Karpas-422 (cell line): ENCODE data around the gene OLFM2. TPM values are rescaled to one million over a fixed set of nuclear protein-coding genes. Genes with fewer than 3 reads are reported as not detected.
A peak's percentile ranks its signal among the peaks of the same experiment; 100 is the strongest.

Experiments
- DNase-seq: peaks from one replicate; pipeline ENCODE4 v3.0.0-alpha.2; 2015
- H2AFZ ChIP-seq: fragments of 200-600 bp; sonication (generic); 2 replicates; pipeline ENCODE4 v1.6.1; 2014; ENCODE audit warnings: antibody characterized with exemption, low read length, mixed read lengths
- H3K27ac ChIP-seq: fragments of 200-600 bp; sonication (generic); 2 replicates; pipeline ENCODE4 v1.5.1; 2014; ENCODE audit warnings: mild to moderate bottlenecking, low read length, moderate library complexity
- H3K27me3 ChIP-seq: fragments of 200-600 bp; sonication (generic); 2 replicates; pipeline ENCODE4 v1.6.1; 2014; ENCODE audit warnings: low read length, mixed read lengths
- H3K36me3 ChIP-seq: fragments of 200-600 bp; sonication (generic); 2 replicates; pipeline ENCODE4 v1.6.1; 2014; ENCODE audit warnings: low read length, mixed read lengths; ENCODE audit not compliant: insufficient read depth
- H3K4me1 ChIP-seq: fragments of 200-600 bp; sonication (generic); 2 replicates; pipeline ENCODE4 v1.6.1; 2014; ENCODE audit warnings: mild to moderate bottlenecking, low read length, mixed read lengths
- H3K4me2 ChIP-seq: fragments of 200-600 bp; sonication (generic); 2 replicates; pipeline ENCODE4 v1.6.1; 2014; ENCODE audit warnings: low read length, low read depth, mild to moderate bottlenecking; ENCODE audit not compliant: poor library complexity, severe bottlenecking
- H3K4me3 ChIP-seq: fragments of 200-600 bp; sonication (generic); 2 replicates; pipeline ENCODE4 v1.5.1; 2014; ENCODE audit warnings: mild to moderate bottlenecking, antibody characterized with exemption, low read length, mixed read lengths
- H3K79me2 ChIP-seq: fragments of 200-600 bp; sonication (generic); 2 replicates; pipeline ENCODE4 v1.6.1; 2014; ENCODE audit warnings: mild to moderate bottlenecking, low read length, mixed read lengths
- H3K9ac ChIP-seq: fragments of 200-600 bp; sonication (generic); 2 replicates; pipeline ENCODE4 v1.6.0; 2014; ENCODE audit warnings: low read length
- H3K9me2 ChIP-seq: fragments of 200-600 bp; sonication (generic), shearing (Covaris generic); replicated peaks from 2 replicates; pipeline ENCODE4 v1.6.0; 2014; ENCODE audit warnings: mild to moderate bottlenecking, low read length, moderate library complexity; ENCODE audit not compliant: insufficient read depth
- H3K9me3 ChIP-seq: fragments of 300-700, 200-600 bp; sonication (generic); 2 replicates; pipeline ENCODE4 v1.6.1; 2014; ENCODE audit warnings: low read length, mixed read lengths
- H4K20me1 ChIP-seq: fragments of 200-600 bp; sonication (generic); 2 replicates; pipeline ENCODE4 v1.6.1; 2014; ENCODE audit warnings: mild to moderate bottlenecking, antibody characterized with exemption, low read length, low read depth; ENCODE audit not compliant: insufficient read depth
- total RNA-seq: library from RNA; depleted of rRNA; stranded (reverse); fragments of >200 nt; shearing (Covaris generic); gene quantifications from 2 replicates; pipeline ENCODE4 v1.2.3, GENCODE V29; 2014; ENCODE audit warnings: low replicate concordance

Gene OLFM2
- total RNA-seq, 1 experiment from 2014 or later: not detected

- DNase-seq: peak; percentile 44
- Histone ChIP-seq H3K27ac (no peak overlapping the region), H3K9ac (no peak overlapping the region), H3K4me3 (no peak overlapping the region), H3K79me2 (no peaks in the 10 kb centered on the region), H3K4me2 (no peak overlapping the region), H3K36me3 (no peaks in the 10 kb centered on the region), H3K4me1 (no peaks in the 10 kb centered on the region), H2AFZ (no peak overlapping the region), H3K9me3 (no peaks in the 10 kb centered on the region), H3K27me3 (no peaks in the 10 kb centered on the region), H3K9me2 (no peaks in the 10 kb centered on the region), H4K20me1 (no peaks in the 10 kb centered on the region)
Observed at GRCh38 chr19:9967326-9967725, 31.0 kb upstream of the OLFM2 start.

GRCh38 chr19:9966448-9966847 is 30.1 kb upstream of the OLFM2 start:
- no peaks in the 10 kb centered on the region for H3K9me3 ChIP-seq
- H3K9ac ChIP-seq: no peak overlapping the region
- DNase-seq: no peak
- H3K36me3 ChIP-seq: no peaks in the 10 kb centered on the region
- H3K4me3 ChIP-seq: no peak overlapping the region
- no peaks in the 10 kb centered on the region for H3K4me1 ChIP-seq
- H3K27ac ChIP-seq: no peak overlapping the region
- H2AFZ ChIP-seq: no peak overlapping the region
- H3K9me2 ChIP-seq: no peaks in the 10 kb centered on the region
- no peak overlapping the region for H3K4me2 ChIP-seq
- no peaks in the 10 kb centered on the region for H3K79me2 ChIP-seq
- H3K27me3 ChIP-seq: no peaks in the 10 kb centered on the region
- no peaks in the 10 kb centered on the region for H4K20me1 ChIP-seq

GRCh38 chr19:9966024-9966423 is 29.7 kb upstream of the OLFM2 start:
- H3K9me3 ChIP-seq: no peaks in the 10 kb centered on the region
- no peaks in the 10 kb centered on the region for H3K36me3 ChIP-seq
- no peaks in the 10 kb centered on the region for H3K79me2 ChIP-seq
- no peak for DNase-seq
- no peak overlapping the region for H3K27ac ChIP-seq
- H4K20me1 ChIP-seq: no peaks in the 10 kb centered on the region
- H3K4me3 ChIP-seq: no peak overlapping the region
- no peak overlapping the region for H3K9ac ChIP-seq
- H3K4me2 ChIP-seq: no peak overlapping the region
- H3K4me1 ChIP-seq: no peaks in the 10 kb centered on the region
- H3K9me2 ChIP-seq: no peaks in the 10 kb centered on the region
- H3K27me3 ChIP-seq: no peaks in the 10 kb centered on the region
- H2AFZ ChIP-seq: no peak overlapping the region

DNA sequence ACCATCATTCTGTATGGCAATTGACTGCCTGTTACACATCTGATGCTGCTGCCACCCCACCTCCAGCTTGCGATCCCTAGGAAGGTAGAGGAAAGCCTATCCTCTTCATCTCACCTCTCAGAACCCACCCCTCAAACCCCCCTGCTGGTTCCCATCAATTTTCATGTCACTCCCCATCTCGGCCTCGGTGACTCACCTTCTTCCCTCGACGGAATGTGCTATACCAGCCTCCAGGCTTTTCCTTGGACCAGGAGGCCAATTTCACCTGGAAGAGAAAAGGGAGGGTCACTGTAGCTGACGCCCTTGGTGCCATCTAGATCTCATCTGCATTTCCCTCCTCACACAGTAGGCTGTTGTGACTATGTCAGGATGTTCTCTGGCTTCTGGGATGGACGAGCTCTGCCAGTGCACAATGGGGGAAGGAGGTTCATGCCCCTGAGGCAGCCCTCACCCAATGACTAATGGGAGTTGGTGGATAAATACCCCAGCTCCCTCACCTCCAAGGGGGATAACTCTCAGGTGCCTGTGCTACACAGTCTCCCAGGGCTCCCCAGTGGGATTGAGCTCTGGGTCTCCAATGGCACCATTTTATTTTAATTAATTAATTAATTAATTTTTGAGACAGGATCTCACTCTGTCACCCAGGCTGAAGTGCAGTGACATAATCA is 26.4 kb upstream of the OLFM2 start:
- no peak overlapping the region for H3K4me3 ChIP-seq
- no peaks in the 10 kb centered on the region for H3K9me2 ChIP-seq
- H3K4me2 ChIP-seq: no peak overlapping the region
- H3K27ac ChIP-seq: no peak overlapping the region
- no peaks in the 10 kb centered on the region for H3K4me1 ChIP-seq
- no peak overlapping the region for H3K9ac ChIP-seq
- H3K27me3 ChIP-seq: no peaks in the 10 kb centered on the region
- H3K9me3 ChIP-seq: no peaks in the 10 kb centered on the region
- no peaks in the 10 kb centered on the region for H3K36me3 ChIP-seq
- H4K20me1 ChIP-seq: no peaks in the 10 kb centered on the region
- DNase-seq: no peak
- H2AFZ ChIP-seq: no peak overlapping the region
- H3K79me2 ChIP-seq: no peaks in the 10 kb centered on the region

- H3K9me2 ChIP-seq: no peaks in the 10 kb centered on the region
- H3K4me3 ChIP-seq: no peak overlapping the region
- no peaks in the 10 kb centered on the region for H3K36me3 ChIP-seq
- no peaks in the 10 kb centered on the region for H3K27me3 ChIP-seq
- H3K9ac ChIP-seq: no peak overlapping the region
- H3K4me1 ChIP-seq: no peaks in the 10 kb centered on the region
- H3K79me2 ChIP-seq: no peaks in the 10 kb centered on the region
- H3K4me2 ChIP-seq: no peak overlapping the region
- no peak overlapping the region for H2AFZ ChIP-seq
- H3K9me3 ChIP-seq: no peaks in the 10 kb centered on the region
- no peak overlapping the region for H3K27ac ChIP-seq
- H4K20me1 ChIP-seq: no peaks in the 10 kb centered on the region
- no peak for DNase-seq
Observed at GRCh38 chr19:9961103-9961502, 24.8 kb upstream of the OLFM2 start.

- H3K27ac ChIP-seq: no peak overlapping the region
- no peak overlapping the region for H2AFZ ChIP-seq
- no peaks in the 10 kb centered on the region for H3K4me1 ChIP-seq
- H3K79me2 ChIP-seq: no peaks in the 10 kb centered on the region
- no peaks in the 10 kb centered on the region for H3K9me2 ChIP-seq
- H3K9me3 ChIP-seq: no peaks in the 10 kb centered on the region
- no peaks in the 10 kb centered on the region for H4K20me1 ChIP-seq
- no peak overlapping the region for H3K4me2 ChIP-seq
- no peak overlapping the region for H3K4me3 ChIP-seq
- H3K27me3 ChIP-seq: no peaks in the 10 kb centered on the region
- no peak for DNase-seq
- H3K9ac ChIP-seq: no peak overlapping the region
- H3K36me3 ChIP-seq: no peaks in the 10 kb centered on the region
Observed at GRCh38 chr19:9958379-9958821, 22.1 kb upstream of the OLFM2 start.

GRCh38 chr19:9956956-9957355 is 20.6 kb upstream of the OLFM2 start:
- H3K27me3 ChIP-seq: no peaks in the 10 kb centered on the region
- no peaks in the 10 kb centered on the region for H4K20me1 ChIP-seq
- H3K79me2 ChIP-seq: no peaks in the 10 kb centered on the region
- no peaks in the 10 kb centered on the region for H3K36me3 ChIP-seq
- no peaks in the 10 kb centered on the region for H3K9me2 ChIP-seq
- H3K4me2 ChIP-seq: no peak overlapping the region
- no peak for DNase-seq
- no peaks in the 10 kb centered on the region for H3K9me3 ChIP-seq
- H2AFZ ChIP-seq: no peak overlapping the region
- no peak overlapping the region for H3K4me3 ChIP-seq
- H3K27ac ChIP-seq: no peak overlapping the region
- H3K4me1 ChIP-seq: no peaks in the 10 kb centered on the region
- H3K9ac ChIP-seq: no peak overlapping the region

- H3K9me2 ChIP-seq: no peaks in the 10 kb centered on the region
- H4K20me1 ChIP-seq: no peaks in the 10 kb centered on the region
- no peaks in the 10 kb centered on the region for H3K4me1 ChIP-seq
- H3K36me3 ChIP-seq: no peaks in the 10 kb centered on the region
- no peak for DNase-seq
- H3K4me3 ChIP-seq: no peak overlapping the region
- H3K79me2 ChIP-seq: no peaks in the 10 kb centered on the region
- H3K9ac ChIP-seq: no peak overlapping the region
- no peak overlapping the region for H3K27ac ChIP-seq
- H3K27me3 ChIP-seq: no peaks in the 10 kb centered on the region
- H3K9me3 ChIP-seq: no peaks in the 10 kb centered on the region
- no peak overlapping the region for H2AFZ ChIP-seq
- no peak overlapping the region for H3K4me2 ChIP-seq
Observed at GRCh38 chr19:9953802-9954542, 17.7 kb upstream of the OLFM2 start.
